GM12878 (cell line): ENCODE data around the gene IGHMBP2. TPM values are rescaled to one million over a fixed set of nuclear protein-coding genes. Genes with fewer than 3 reads are reported as not detected.

Experiments used
- ATAC-seq: fragments of 200-7000 bp; cut with Tn5 transposase; 3 replicates; pipeline ENCODE4 v1.9.1; 2020; ENCODE audit warnings: mild to moderate bottlenecking, moderate library complexity
- BruUV-seq: library from RNA; stranded (reverse); fragments of 400-500 nt; replicated peaks from 2 replicates; lab custom pipeline; 2021; lab: Mats Ljungman, UMichigan
- CTCF ChIA-PET: fragments of 300-600 bp; sonication (Branson Sonifier 250); formaldehyde crosslinking; extraction: SDS; loops from one replicate; lab custom pipeline; 2021; ENCODE audit warnings: inconsistent platforms; lab: Yijun Ruan, JAX
- POLR2A ChIA-PET: fragments of 350-600 bp; formaldehyde crosslinking; extraction: SDS; loops from one replicate; lab custom pipeline; 2021; ENCODE audit warnings: inconsistent platforms; lab: Charles Lee
- RAD21 ChIA-PET: fragments of 300-600 bp; sonication (Branson Sonifier 250); formaldehyde crosslinking; loops from one replicate; lab custom pipeline; 2023; ENCODE audit warnings: antibody characterized with exemption; ENCODE audit not compliant: unreplicated experiment; lab: Charles Lee
- SMC1A ChIA-PET: fragments of 300-600 bp; sonication (Branson Sonifier 250); formaldehyde crosslinking; loops from one replicate; lab custom pipeline; 2023; ENCODE audit not compliant: unreplicated experiment, uncharacterized antibody; lab: Charles Lee
- DNase-seq: peaks from one replicate; pipeline ENCODE4 v3.0.0-alpha.2; 2011; ENCODE audit warnings: low read depth, low spot score
- FAIRE-seq: peaks from 3 replicates; lab custom pipeline; 2011; peaks lifted over from hg19 to GRCh38; lab: Jason Lieb, UNC
- H2AFZ ChIP-seq: 2 replicates; pipeline ENCODE4 v1.6.0; 2011; ENCODE audit warnings: low read depth, low read length, control low read depth; ENCODE audit not compliant: control insufficient read depth
- H3K27ac ChIP-seq: 2 replicates; pipeline ENCODE4 v1.5.1; 2011; ENCODE audit warnings: control low read depth; ENCODE audit not compliant: control insufficient read depth, insufficient read depth
- H3K27me3 ChIP-seq, 2 experiments: replicated peaks in 1 of 2; 2 replicates each; pipeline versions ENCODE4 v1.6.0 to v1.6.1; 2011; ENCODE audit warnings: low read length in 1 of 2; ENCODE audit not compliant: control insufficient read depth in 2 of 2, insufficient read depth in 2 of 2
- H3K36me3 ChIP-seq, 2 experiments: 2 replicates each; pipeline ENCODE4 v1.5.1; 2011; ENCODE audit warnings: low read length in 1 of 2; ENCODE audit not compliant: control insufficient read depth in 2 of 2, insufficient read depth in 2 of 2
- H3K4me1 ChIP-seq: 2 replicates; pipeline ENCODE4 v1.6.1; 2011; ENCODE audit warnings: mild to moderate bottlenecking, low read length, moderate library complexity, mixed read lengths; ENCODE audit not compliant: control insufficient read depth, insufficient read depth
- H3K4me2 ChIP-seq: 2 replicates; pipeline ENCODE4 v1.6.0; 2011; ENCODE audit warnings: control low read depth; ENCODE audit not compliant: control insufficient read depth, insufficient read depth
- H3K4me3 ChIP-seq: fragments of 200-600 bp; sonication (generic); 2 replicates; pipeline ENCODE4 v1.5.1; 2016
- H3K79me2 ChIP-seq: 2 replicates; pipeline ENCODE4 v1.6.0; 2011; ENCODE audit warnings: low read length; ENCODE audit not compliant: control insufficient read depth, insufficient read depth
- H3K9ac ChIP-seq: 2 replicates; pipeline ENCODE4 v1.8.0; 2011; ENCODE audit warnings: low read length, control low read depth, mixed read lengths; ENCODE audit not compliant: control insufficient read depth, insufficient read depth
- H3K9me3 ChIP-seq: replicated peaks from 3 replicates; pipeline ENCODE4 v1.5.1; 2011; ENCODE audit warnings: mild to moderate bottlenecking, low read length; ENCODE audit not compliant: control insufficient read depth, insufficient read depth
- H4K20me1 ChIP-seq: 2 replicates; pipeline ENCODE4 v1.6.0; 2011; ENCODE audit not compliant: control insufficient read depth, insufficient read depth
- POLR2AphosphoS2 ChIP-seq: IDR thresholded peaks from 2 replicates; pipeline ENCODE4 v1.6.1; 2011; ENCODE audit warnings: low read depth, mild to moderate bottlenecking, low read length, improper control_type of control experiment, moderate library complexity
- RAD21 ChIP-seq: IDR thresholded peaks from 2 replicates; pipeline ENCODE4 v1.6.1; 2011; ENCODE audit warnings: mild to moderate bottlenecking, low read depth, low read length, moderate library complexity; ENCODE audit not compliant: insufficient read depth
- RAD51 ChIP-seq: fragments of 450-650 bp; IDR thresholded peaks from 2 replicates; pipeline ENCODE4 v1.6.1; 2016; ENCODE audit warnings: moderate library complexity, mild to moderate bottlenecking, inconsistent platforms
- SMC3 ChIP-seq: IDR thresholded peaks from 2 replicates; pipeline ENCODE4 v1.6.1; 2011; ENCODE audit warnings: low read length, improper control_type of control experiment, borderline replicate concordance
- WGBS: methylation state at CpG from one replicate; pipeline ENCODE4 v1.1.6; 2016; ENCODE audit warnings: low lambda C conversion rate; ENCODE audit not compliant: insufficient replicate concordance, insufficient coverage; ENCODE audit errors: missing lambda C conversion rate; 5-methylcytosine and 5-hydroxymethylcytosine counted together
- in situ Hi-C: fragments of 300-500 bp; cut with MboI; formaldehyde crosslinking; loops from 9 replicates; pipeline ENCODE4 v1.14.3; 2018; ENCODE audit warnings: mixed read lengths
- intact Hi-C: fragments of 100-400 bp; cut with micrococcal nuclease; formaldehyde crosslinking; loops from one replicate; pipeline ENCODE4 v1.14.2; 2022; ENCODE audit not compliant: unreplicated experiment
- polyA plus RNA-seq, 11 experiments: library from polyadenylated mRNA; depleted of rRNA in 4 of 11; unstranded in 6 of 11; stranded (reverse) in 5 of 11; fragments of >200 nt; fragmentation: Nextera tagmentation in 4 of 11; fragmentation: Illumina TruSeq in 1 of 11; extraction: Ambion mirVana in 4 of 11; extraction: Trizol in 1 of 11; gene quantifications; 1 replicate in 1 of 11; 2 replicates in 10 of 11; pipeline versions ENCODE4 v1.2.1 to v1.2.3, GENCODE V29; 2011 to 2016; ENCODE audit warnings: inconsistent platforms in 2 of 11, missing spikeins in 2 of 11, low read depth in 1 of 11
- total RNA-seq, 4 experiments: library from RNA; depleted of rRNA in 3 of 4; stranded (reverse); fragments of >200 nt in 3 of 4; fragmentation: Illumina TruSeq in 1 of 4; extraction: Trizol in 1 of 4; gene quantifications; 2 replicates each; pipeline versions ENCODE4 v1.2.1 to v1.2.3, GENCODE V29; 2013 to 2021
- TF ChIP-seq, protein P1 (sequence below), 3 experiments: IDR thresholded peaks in 2 of 3; conservative IDR thresholded peaks in 1 of 3; 2 replicates each; pipeline ENCODE4 v1.5.1; 2011; ENCODE audit warnings: low read depth in 3 of 3, low read length in 3 of 3, mild to moderate bottlenecking in 3 of 3, control low read depth in 2 of 3, moderate library complexity in 2 of 3, inconsistent platforms in 1 of 3, mixed read lengths in 1 of 3; ENCODE audit not compliant: control insufficient read depth in 2 of 3, insufficient read depth in 1 of 3; ENCODE audit errors: extremely low read depth in 1 of 3
- TF ChIP-seq, protein P2 (sequence below): fragments of 150-350 bp; IDR thresholded peaks from 2 replicates; pipeline ENCODE4 v1.6.1; 2014; ENCODE audit warnings: mild to moderate bottlenecking, low read depth, low read length

The IGHMBP2 gene
- total and polyA plus RNA-seq, 10 of the 15 experiments (the other 5 are each of a cell fraction or from before 2014, with no cell fraction given): 1.4 to 20.1 (median 11.2) TPM

DNA sequence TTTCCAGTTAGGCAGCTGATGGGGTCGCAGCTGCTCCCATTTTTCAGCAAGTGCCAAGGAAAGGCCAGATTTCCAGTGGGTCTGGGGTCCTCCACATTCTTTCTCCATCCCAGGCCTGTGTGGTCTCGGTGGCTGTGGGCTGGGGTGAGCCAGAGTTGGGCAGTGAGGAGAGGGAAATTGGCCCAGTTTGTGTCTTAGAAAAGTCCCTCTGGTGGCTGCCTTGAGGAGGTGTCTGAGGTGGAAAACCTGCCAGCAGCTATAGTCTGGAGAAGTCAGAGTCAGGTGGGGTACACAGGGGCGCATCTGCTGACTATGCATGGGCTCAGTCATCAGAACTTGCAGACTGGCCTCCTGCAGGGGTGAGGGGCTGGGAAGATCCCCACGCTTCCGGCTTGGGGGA lies 46.6 kb downstream of the IGHMBP2 start:
- DNase-seq (no peak), FAIRE-seq (no peak)
- Histone ChIP-seq H3K4me3 (no peak overlapping the region), H3K27me3 (no peaks in the 10 kb centered on the region), H3K4me1 (no peaks in the 10 kb centered on the region), H3K79me2 (no peaks in the 10 kb centered on the region), H3K36me3 (no peaks in the 10 kb centered on the region), H3K27ac (no peak overlapping the region), H3K4me2 (no peak overlapping the region)
- ChIA-PET RAD21 (interaction anchor here (0.8 kb wide), 1 partner anchor 62 kb away, joined by 3 read pairs; no protein-coding TSS in a partner anchor), SMC1A (no interaction called here), CTCF (no interaction called here)
- intact Hi-C loops: no loop called here
- 0 out of 2 replicates have a peak, but pooled peaks have one; percentile 13 for TF ChIP-seq RAD21
- no peak for TF ChIP-seq POLR2AphosphoS2
- peak; percentile 20; the same call in 1 of the 2 replicates for TF ChIP-seq SMC3
- no peak for TF ChIP-seq RAD51
- TF ChIP-seq, protein P1, sequence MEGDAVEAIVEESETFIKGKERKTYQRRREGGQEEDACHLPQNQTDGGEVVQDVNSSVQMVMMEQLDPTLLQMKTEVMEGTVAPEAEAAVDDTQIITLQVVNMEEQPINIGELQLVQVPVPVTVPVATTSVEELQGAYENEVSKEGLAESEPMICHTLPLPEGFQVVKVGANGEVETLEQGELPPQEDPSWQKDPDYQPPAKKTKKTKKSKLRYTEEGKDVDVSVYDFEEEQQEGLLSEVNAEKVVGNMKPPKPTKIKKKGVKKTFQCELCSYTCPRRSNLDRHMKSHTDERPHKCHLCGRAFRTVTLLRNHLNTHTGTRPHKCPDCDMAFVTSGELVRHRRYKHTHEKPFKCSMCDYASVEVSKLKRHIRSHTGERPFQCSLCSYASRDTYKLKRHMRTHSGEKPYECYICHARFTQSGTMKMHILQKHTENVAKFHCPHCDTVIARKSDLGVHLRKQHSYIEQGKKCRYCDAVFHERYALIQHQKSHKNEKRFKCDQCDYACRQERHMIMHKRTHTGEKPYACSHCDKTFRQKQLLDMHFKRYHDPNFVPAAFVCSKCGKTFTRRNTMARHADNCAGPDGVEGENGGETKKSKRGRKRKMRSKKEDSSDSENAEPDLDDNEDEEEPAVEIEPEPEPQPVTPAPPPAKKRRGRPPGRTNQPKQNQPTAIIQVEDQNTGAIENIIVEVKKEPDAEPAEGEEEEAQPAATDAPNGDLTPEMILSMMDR (IDR thresholded peaks at IDR 0.05 in 2 of 3, conservative IDR thresholded peaks at IDR 0.05 in 1 of 3; ENCODE audit: control insufficient read depth in 2 of 3, extremely low read depth in 1 of 3, insufficient read depth in 1 of 3, low read depth in 3 of 3, low read length in 3 of 3): peak; percentile 17 to 39 (median 22); a peak in 2 of 6 replicates
- TF ChIP-seq, all 136 proteins: peak for 3
- POLR2A ChIA-PET: no interaction called here
- Histone ChIP-seq H4K20me1 (no peaks in the 10 kb centered on the region), H3K9ac (no peak overlapping the region), H3K9me3 (no peaks in the 10 kb centered on the region), H2AFZ (no peak overlapping the region)
- 24% methylated on average over 5 of the region's 5 CpGs for WGBS
- in situ Hi-C loops: no loop called here
- BruUV-seq: no TSS peak
- ATAC-seq: peak; percentile 78

DNA sequence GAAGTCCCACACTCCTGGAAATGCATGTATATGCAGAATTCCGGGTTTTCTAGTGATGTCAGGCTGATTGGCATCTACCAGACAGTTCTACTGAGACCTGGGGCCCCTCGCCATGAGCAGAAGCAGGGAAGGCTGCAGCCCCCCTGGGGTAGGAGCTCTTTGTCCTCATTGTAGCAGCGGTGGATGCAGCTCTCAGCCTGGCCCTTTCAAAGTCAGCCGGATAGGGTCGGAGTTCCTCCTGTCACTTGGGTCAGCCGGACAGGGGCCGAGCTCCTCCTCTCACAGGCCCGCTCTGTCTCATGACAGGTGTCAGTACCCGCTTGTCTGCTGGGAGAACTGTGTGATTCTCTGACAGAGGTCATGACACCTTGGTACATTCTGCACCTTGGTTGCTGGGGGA lies 47.1 kb downstream of the IGHMBP2 start:
- Histone ChIP-seq H3K36me3 (no peaks in the 10 kb centered on the region), H4K20me1 (no peaks in the 10 kb centered on the region), H3K79me2 (no peaks in the 10 kb centered on the region), H3K4me1 (no peaks in the 10 kb centered on the region), H3K4me3 (no peak overlapping the region), H3K9me3 (no peaks in the 10 kb centered on the region), H2AFZ (no peak overlapping the region), H3K4me2 (no peak overlapping the region), H3K27me3 (no peaks in the 10 kb centered on the region), H3K27ac (no peak overlapping the region), H3K9ac (no peak overlapping the region)
- CTCF ChIA-PET: no interaction called here
- RAD21 ChIA-PET: no interaction called here
- intact Hi-C loops (no loop called here), in situ Hi-C loops (no loop called here)
- POLR2A ChIA-PET: no interaction called here
- FAIRE-seq (no peak), ATAC-seq (no peak), DNase-seq (no peak)
- SMC1A ChIA-PET: no interaction called here
- TF ChIP-seq, protein P2, sequence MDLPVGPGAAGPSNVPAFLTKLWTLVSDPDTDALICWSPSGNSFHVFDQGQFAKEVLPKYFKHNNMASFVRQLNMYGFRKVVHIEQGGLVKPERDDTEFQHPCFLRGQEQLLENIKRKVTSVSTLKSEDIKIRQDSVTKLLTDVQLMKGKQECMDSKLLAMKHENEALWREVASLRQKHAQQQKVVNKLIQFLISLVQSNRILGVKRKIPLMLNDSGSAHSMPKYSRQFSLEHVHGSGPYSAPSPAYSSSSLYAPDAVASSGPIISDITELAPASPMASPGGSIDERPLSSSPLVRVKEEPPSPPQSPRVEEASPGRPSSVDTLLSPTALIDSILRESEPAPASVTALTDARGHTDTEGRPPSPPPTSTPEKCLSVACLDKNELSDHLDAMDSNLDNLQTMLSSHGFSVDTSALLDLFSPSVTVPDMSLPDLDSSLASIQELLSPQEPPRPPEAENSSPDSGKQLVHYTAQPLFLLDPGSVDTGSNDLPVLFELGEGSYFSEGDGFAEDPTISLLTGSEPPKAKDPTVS: no peak
- 29% methylated on average over 9 of the region's 9 CpGs for WGBS
- no TSS peak for BruUV-seq
